ENCODE results near the gene VSX2. TPM values are rescaled to one million over a fixed set of nuclear protein-coding genes. Genes with fewer than 3 reads are reported as not detected.

The VSX2 gene
- total RNA-seq, 1 experiment from 2014 or later, result not detected

GRCh38 chr14:74261288-74261687 lies 22.0 kb downstream of the VSX2 start:
- Histone ChIP-seq H3K9ac (ENCODE audit: low read length) (no peak overlapping the region), H3K27me3 (ENCODE audit: low read length) (peaks cover 9% of the 10 kb centered on the region), H4K20me1 (ENCODE audit: low read length) (no peaks in the 10 kb centered on the region), H3K27ac (ENCODE audit: low read length) (no peak overlapping the region), H3K79me2 (ENCODE audit: low read length) (no peaks in the 10 kb centered on the region), H3K9me3 (ENCODE audit: low read length) (no peaks in the 10 kb centered on the region), H3K36me3 (ENCODE audit: low read depth, low read length) (no peaks in the 10 kb centered on the region), H3K4me2 (ENCODE audit: low read length) (no peak overlapping the region), H3K4me3 (ENCODE audit: low read length) (no peak overlapping the region), H2AFZ (ENCODE audit: low read length) (no peak overlapping the region), H3K4me1 (ENCODE audit: insufficient read depth, low read length) (no peaks in the 10 kb centered on the region), H3K9me2 (replicated peaks; ENCODE audit: low read length) (no peaks in the 10 kb centered on the region), H3F3A (ENCODE audit: low read length, unreplicated experiment) (no peaks in the 10 kb centered on the region)
- intact Hi-C loops (cut with micrococcal nuclease), result no loop called here
- POLR2A ChIA-PET (ENCODE audit: unreplicated experiment), result no interaction called here
- BruUV-seq (replicated peaks), result no TSS peak
- CTCF ChIA-PET, result no interaction called here
- ATAC-seq, result no peak
- no peak for DNase-seq
- TF ChIP-seq EZH2phosphoT487 (IDR thresholded peaks at IDR 0.05; ENCODE audit: borderline replicate concordance, low read length), result no peak
- TF ChIP-seq CTCF (conservative IDR thresholded peaks at IDR 0.05; ENCODE audit: low read depth, low read length), result no peak
- no peak for TF ChIP-seq EZH2 (IDR thresholded peaks at IDR 0.05; ENCODE audit: low read length, unreplicated experiment)

GRCh38 chr14:74262076-74262475 lies 22.8 kb downstream of the VSX2 start:
- TF ChIP-seq CTCF (conservative IDR thresholded peaks at IDR 0.05; ENCODE audit: low read depth, low read length) (no peak), EZH2 (IDR thresholded peaks at IDR 0.05; ENCODE audit: low read length, unreplicated experiment) (no peak), EZH2phosphoT487 (IDR thresholded peaks at IDR 0.05; ENCODE audit: borderline replicate concordance, low read length) (no peak)
- Histone ChIP-seq H3K79me2 (ENCODE audit: low read length) (no peaks in the 10 kb centered on the region), H3K4me1 (ENCODE audit: insufficient read depth, low read length) (no peaks in the 10 kb centered on the region), H3K9me2 (replicated peaks; ENCODE audit: low read length) (no peaks in the 10 kb centered on the region), H2AFZ (ENCODE audit: low read length) (no peak overlapping the region), H4K20me1 (ENCODE audit: low read length) (no peaks in the 10 kb centered on the region), H3K9ac (ENCODE audit: low read length) (no peak overlapping the region), H3K27me3 (ENCODE audit: low read length) (peaks cover 9% of the 10 kb centered on the region), H3F3A (ENCODE audit: low read length, unreplicated experiment) (no peaks in the 10 kb centered on the region), H3K27ac (ENCODE audit: low read length) (no peak overlapping the region), H3K4me3 (ENCODE audit: low read length) (no peak overlapping the region), H3K4me2 (ENCODE audit: low read length) (no peak overlapping the region), H3K36me3 (ENCODE audit: low read depth, low read length) (no peaks in the 10 kb centered on the region), H3K9me3 (ENCODE audit: low read length) (no peaks in the 10 kb centered on the region)
- ATAC-seq, result no peak
- BruUV-seq (replicated peaks), result no TSS peak
- ChIA-PET POLR2A (ENCODE audit: unreplicated experiment) (no interaction called here), CTCF (no interaction called here)
- no peak for DNase-seq
- intact Hi-C loops (cut with micrococcal nuclease), result no loop called here

GRCh38 chr14:74263181-74263580 lies 23.9 kb downstream of the VSX2 start:
- no peak overlapping the region for H2AFZ ChIP-seq (ENCODE audit: low read length)

More at GRCh38 chr14:74263181-74263580, 23.9 kb downstream of the VSX2 start:
- Histone ChIP-seq H3K4me2 (ENCODE audit: low read length) (no peak overlapping the region), H3K4me3 (ENCODE audit: low read length) (no peak overlapping the region), H3K27ac (ENCODE audit: low read length) (no peak overlapping the region), H3K9me2 (replicated peaks; ENCODE audit: low read length) (no peaks in the 10 kb centered on the region), H3K9ac (ENCODE audit: low read length) (no peak overlapping the region), H3K79me2 (ENCODE audit: low read length) (no peaks in the 10 kb centered on the region), H3F3A (ENCODE audit: low read length, unreplicated experiment) (no peaks in the 10 kb centered on the region), H4K20me1 (ENCODE audit: low read length) (no peaks in the 10 kb centered on the region), H3K36me3 (ENCODE audit: low read depth, low read length) (no peaks in the 10 kb centered on the region), H3K9me3 (ENCODE audit: low read length) (no peaks in the 10 kb centered on the region), H3K4me1 (ENCODE audit: insufficient read depth, low read length) (no peaks in the 10 kb centered on the region), H3K27me3 (ENCODE audit: low read length) (peaks cover 7% of the 10 kb centered on the region)
- no TSS peak for BruUV-seq (replicated peaks)
- DNase-seq, result no peak
- TF ChIP-seq CTCF (conservative IDR thresholded peaks at IDR 0.05; ENCODE audit: low read depth, low read length) (no peak), EZH2 (IDR thresholded peaks at IDR 0.05; ENCODE audit: low read length, unreplicated experiment) (no peak), EZH2phosphoT487 (IDR thresholded peaks at IDR 0.05; ENCODE audit: borderline replicate concordance, low read length) (no peak)
- intact Hi-C loops (cut with micrococcal nuclease), result no loop called here
- ChIA-PET CTCF (no interaction called here), POLR2A (ENCODE audit: unreplicated experiment) (no interaction called here)
- no peak for ATAC-seq

All from PC-3 (cell line).